Progenitor cell of endocrine pancreas (in vitro differentiated cells): ENCODE measurements around the gene SH3D21. TPM values are rescaled to one million over a fixed set of nuclear protein-coding genes. Genes with fewer than 3 reads are reported as not detected.

Experiments used
- DNase-seq: peaks from one replicate; pipeline ENCODE4 v3.0.0; 2021; ENCODE audit warnings: low spot score; ENCODE audit not compliant: unreplicated experiment
- H3K27ac Mint-ChIP-seq: 2 replicates; pipeline ENCODE4 v1.8.0; 2021; ENCODE audit warnings: mild to moderate bottlenecking, moderate library complexity, mixed read lengths
- H3K27me3 Mint-ChIP-seq: 2 replicates; pipeline ENCODE4 v1.8.0; 2021; ENCODE audit warnings: mixed read lengths
- H3K36me3 Mint-ChIP-seq: 2 replicates; pipeline ENCODE4 v1.8.0; 2022; ENCODE audit warnings: mixed read lengths; ENCODE audit not compliant: insufficient read depth
- H3K4me1 Mint-ChIP-seq: 2 replicates; pipeline ENCODE4 v1.8.0; 2021; ENCODE audit warnings: low read depth, mixed read lengths
- H3K4me3 Mint-ChIP-seq: 2 replicates; pipeline ENCODE4 v1.8.0; 2021; ENCODE audit warnings: low read depth, mild to moderate bottlenecking, moderate library complexity, mixed read lengths
- H3K9me3 Mint-ChIP-seq: 2 replicates; pipeline ENCODE4 v1.8.0; 2021; ENCODE audit warnings: low read depth, mixed read lengths
- total RNA-seq: library from RNA; stranded (reverse); gene quantifications from 2 replicates; pipeline ENCODE4 v1.2.1, GENCODE V29; 2021
- TF ChIP-seq, protein P1 (sequence below): fragments of 200-600 bp; sonication (generic); IDR thresholded peaks from one replicate; pipeline ENCODE4 v1.5.0; 2021; ENCODE audit warnings: antibody characterized with exemption, mild to moderate bottlenecking; ENCODE audit not compliant: unreplicated experiment

The SH3D21 gene
- total RNA-seq, 1 donor from 2014 or later, result 10.6 TPM

DNA sequence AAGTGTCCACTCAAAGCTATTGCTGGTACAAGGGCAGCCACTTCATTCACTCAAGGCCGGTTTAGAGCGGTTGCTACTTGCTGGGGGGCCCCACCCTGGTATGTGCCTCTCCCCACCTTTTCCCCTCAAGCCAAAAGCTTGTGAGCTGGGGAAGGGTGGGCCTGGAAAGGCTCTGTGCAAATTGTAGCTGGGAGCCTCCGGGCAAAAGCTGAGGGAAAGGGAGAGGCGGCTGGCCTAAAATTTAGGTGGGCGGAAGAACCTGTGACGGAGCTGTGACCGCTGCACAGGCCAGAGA is 306 bp upstream of the SH3D21 start:
- H3K27ac Mint-ChIP-seq, result peak overlapping the region; percentile 90
- peaks cover 3% of the 10 kb centered on the region for H3K27me3 Mint-ChIP-seq
- TF ChIP-seq, protein P1, sequence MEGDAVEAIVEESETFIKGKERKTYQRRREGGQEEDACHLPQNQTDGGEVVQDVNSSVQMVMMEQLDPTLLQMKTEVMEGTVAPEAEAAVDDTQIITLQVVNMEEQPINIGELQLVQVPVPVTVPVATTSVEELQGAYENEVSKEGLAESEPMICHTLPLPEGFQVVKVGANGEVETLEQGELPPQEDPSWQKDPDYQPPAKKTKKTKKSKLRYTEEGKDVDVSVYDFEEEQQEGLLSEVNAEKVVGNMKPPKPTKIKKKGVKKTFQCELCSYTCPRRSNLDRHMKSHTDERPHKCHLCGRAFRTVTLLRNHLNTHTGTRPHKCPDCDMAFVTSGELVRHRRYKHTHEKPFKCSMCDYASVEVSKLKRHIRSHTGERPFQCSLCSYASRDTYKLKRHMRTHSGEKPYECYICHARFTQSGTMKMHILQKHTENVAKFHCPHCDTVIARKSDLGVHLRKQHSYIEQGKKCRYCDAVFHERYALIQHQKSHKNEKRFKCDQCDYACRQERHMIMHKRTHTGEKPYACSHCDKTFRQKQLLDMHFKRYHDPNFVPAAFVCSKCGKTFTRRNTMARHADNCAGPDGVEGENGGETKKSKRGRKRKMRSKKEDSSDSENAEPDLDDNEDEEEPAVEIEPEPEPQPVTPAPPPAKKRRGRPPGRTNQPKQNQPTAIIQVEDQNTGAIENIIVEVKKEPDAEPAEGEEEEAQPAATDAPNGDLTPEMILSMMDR, result no peak
- H3K36me3 Mint-ChIP-seq, result peaks cover 16% of the 10 kb centered on the region
- no peak for DNase-seq
- H3K4me1 Mint-ChIP-seq, result peaks cover 5% of the 10 kb centered on the region
- no peaks in the 10 kb centered on the region for H3K9me3 Mint-ChIP-seq
- H3K4me3 Mint-ChIP-seq, result peak overlapping the region; percentile 77

DNA sequence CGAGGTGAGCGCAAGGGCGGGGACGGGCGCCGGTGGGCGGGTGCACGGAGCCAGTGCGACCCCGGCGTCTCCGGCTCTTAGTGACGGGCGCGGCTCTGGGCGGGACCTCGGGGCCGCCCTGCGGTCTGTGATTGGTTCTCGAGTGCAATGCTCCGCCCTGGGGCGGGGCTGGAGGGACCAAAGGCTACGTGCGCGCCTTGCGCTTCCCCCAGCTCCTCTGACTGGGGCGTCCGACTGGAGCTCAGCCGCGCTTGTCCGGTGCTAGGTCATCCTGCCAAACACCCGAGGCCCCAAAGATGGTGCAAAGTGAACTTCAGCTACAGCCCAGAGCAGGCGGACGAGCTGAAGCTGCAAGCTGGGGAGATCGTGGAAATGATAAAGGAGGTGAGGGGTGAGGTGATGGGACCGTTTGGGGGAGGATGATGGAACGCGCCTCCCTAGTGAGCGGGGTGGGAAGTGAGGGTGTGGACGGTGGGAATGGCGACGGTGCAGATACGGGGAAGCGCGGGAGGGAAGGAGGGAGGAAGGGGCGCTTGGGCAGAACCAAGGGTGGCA is 811 bp downstream of the SH3D21 start:
- H3K4me1 Mint-ChIP-seq, result peaks cover 5% of the 10 kb centered on the region
- DNase-seq, result peak; percentile 89
- H3K36me3 Mint-ChIP-seq, result peaks cover 11% of the 10 kb centered on the region
- TF ChIP-seq, protein P1, result no peak
- peak overlapping the region; percentile 67 for H3K27ac Mint-ChIP-seq
- H3K4me3 Mint-ChIP-seq, result peak overlapping the region; percentile 77
- H3K27me3 Mint-ChIP-seq, result peaks cover 3% of the 10 kb centered on the region
- no peaks in the 10 kb centered on the region for H3K9me3 Mint-ChIP-seq

DNA sequence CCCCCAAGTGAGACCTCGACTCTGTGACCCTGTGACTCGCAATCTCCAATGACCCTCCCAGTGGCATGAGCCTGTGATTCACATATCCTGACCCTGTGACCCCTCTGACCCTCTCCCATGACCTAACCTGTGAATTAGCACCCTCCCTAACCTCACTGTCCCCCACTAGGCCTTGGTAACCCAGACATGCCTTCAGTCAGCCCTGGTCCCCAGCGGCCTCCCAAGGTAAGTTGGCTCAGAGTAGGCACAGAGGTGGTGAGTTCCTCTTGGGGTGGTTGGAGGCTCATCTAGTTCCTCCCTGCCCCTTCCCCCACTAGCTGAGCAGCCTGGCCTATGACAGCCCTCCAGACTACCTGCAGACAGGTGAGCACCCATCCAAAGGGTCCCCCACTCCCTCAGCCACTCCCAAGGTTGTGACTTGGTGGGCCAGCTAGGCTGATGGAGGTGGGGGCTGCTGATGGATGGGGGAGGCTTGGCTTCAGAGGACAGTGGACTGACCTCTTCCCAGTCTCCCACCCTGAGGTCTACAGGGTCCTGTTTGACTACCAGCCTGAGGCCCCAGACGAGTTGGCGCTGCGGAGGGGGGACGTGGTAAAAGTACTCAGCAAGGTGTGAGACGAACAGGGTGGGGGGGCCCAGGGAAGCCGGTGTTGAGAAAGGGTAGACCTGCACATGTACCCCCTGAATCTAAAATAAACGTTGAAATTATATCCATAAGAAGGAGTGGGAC is 1.6 kb downstream of the SH3D21 start:
- peaks cover 10% of the 10 kb centered on the region for H3K36me3 Mint-ChIP-seq
- DNase-seq, result no peak
- TF ChIP-seq, protein P1, result no peak
- no peak overlapping the region for H3K27ac Mint-ChIP-seq
- H3K27me3 Mint-ChIP-seq, result peaks cover 3% of the 10 kb centered on the region
- peaks cover 5% of the 10 kb centered on the region for H3K4me1 Mint-ChIP-seq
- no peaks in the 10 kb centered on the region for H3K9me3 Mint-ChIP-seq
- peak overlapping the region; percentile 77 for H3K4me3 Mint-ChIP-seq

DNA sequence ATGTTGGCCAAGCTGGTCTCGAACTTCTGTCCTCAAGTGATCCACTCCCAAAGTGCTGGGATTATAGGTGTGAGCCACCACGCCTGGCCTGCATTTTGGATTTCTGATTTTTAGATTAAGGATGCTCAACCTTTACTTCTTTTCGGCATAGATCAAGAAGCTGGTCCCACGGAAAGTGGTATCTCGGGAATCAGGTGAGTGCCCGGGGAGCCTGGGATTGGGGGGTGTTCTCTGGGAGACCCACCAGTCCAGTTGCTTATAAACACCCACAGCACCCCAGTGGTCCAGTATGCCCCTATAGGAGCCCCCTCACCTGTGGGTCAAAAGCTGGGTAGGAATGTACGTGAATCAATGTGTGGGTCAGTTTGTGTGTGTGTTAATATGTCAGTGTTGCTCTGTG is 3.2 kb downstream of the SH3D21 start:
- Mint-ChIP-seq H3K27me3 (peaks cover 3% of the 10 kb centered on the region), H3K36me3 (peaks cover 5% of the 10 kb centered on the region), H3K27ac (no peak overlapping the region), H3K9me3 (no peaks in the 10 kb centered on the region), H3K4me3 (no peak overlapping the region), H3K4me1 (peaks cover 5% of the 10 kb centered on the region)
- no peak for DNase-seq
- TF ChIP-seq, protein P1, result no peak

DNA sequence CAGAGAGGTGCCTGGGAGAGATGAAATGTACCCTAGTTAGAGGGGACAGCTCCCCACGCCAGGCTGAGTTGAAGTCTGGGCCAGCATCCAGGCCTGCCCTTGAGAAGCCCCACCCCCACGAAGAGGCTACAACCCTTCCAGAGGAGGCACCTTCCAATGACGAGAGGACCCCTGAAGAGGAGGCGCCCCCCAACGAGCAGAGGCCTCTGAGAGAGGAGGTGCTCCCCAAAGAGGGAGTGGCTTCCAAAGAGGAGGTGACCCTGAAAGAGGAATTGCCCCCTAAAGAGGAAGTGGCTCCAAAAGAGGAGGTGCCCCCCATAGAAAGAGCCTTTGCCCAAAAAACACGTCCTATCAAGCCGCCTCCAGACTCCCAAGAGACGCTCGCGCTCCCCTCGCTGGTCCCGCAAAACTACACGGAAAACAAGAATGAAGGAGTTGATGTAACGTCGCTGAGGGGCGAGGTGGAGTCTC is 14.2 kb downstream of the SH3D21 start:
- H3K27me3 Mint-ChIP-seq, result peaks cover 24% of the 10 kb centered on the region
- TF ChIP-seq, protein P1, result no peak
- no peak for DNase-seq
- H3K4me3 Mint-ChIP-seq, result peak overlapping the region; percentile 54
- no peak overlapping the region for H3K27ac Mint-ChIP-seq
- H3K36me3 Mint-ChIP-seq, result peaks cover 2% of the 10 kb centered on the region
- peaks cover 14% of the 10 kb centered on the region for H3K4me1 Mint-ChIP-seq
- no peaks in the 10 kb centered on the region for H3K9me3 Mint-ChIP-seq
